Psoas muscle (tissue), 8 donors: ENCODE results near the gene NEURL2. TPM values are rescaled to one million over a fixed set of nuclear protein-coding genes. Genes with fewer than 3 reads are reported as not detected.

Experiments used
- ATAC-seq, 4 donors: fragments of 200-7000 bp; cut with Tn5 transposase; one replicate each; pipeline ENCODE4 v1.9.1; 2020; ENCODE audit warnings: moderate library complexity in 3 of 4, mild to moderate bottlenecking in 2 of 4
- DNase-seq, 2 donors: peaks; one replicate each; pipeline ENCODE4 v3.0.0-alpha.2; 2020
- H3K27ac ChIP-seq: fragments of 200-600 bp; one replicate; pipeline ENCODE4 v1.8.0; 2022
- H3K27me3 ChIP-seq, 3 donors: fragments of 200-600 bp in 1 of 3; one replicate each; pipeline versions ENCODE4 v1.6.1 to v1.8.0; 2013 to 2022; ENCODE audit warnings: low read length in 2 of 3, mild to moderate bottlenecking in 2 of 3, moderate library complexity in 1 of 3; ENCODE audit not compliant: insufficient read depth in 3 of 3
- H3K36me3 ChIP-seq, 2 donors: fragments of 200-600 bp in 1 of 2; one replicate each; pipeline versions ENCODE4 v1.6.1 to v1.8.0; 2013 to 2022; ENCODE audit warnings: low read depth in 1 of 2, mild to moderate bottlenecking in 1 of 2, moderate library complexity in 1 of 2; ENCODE audit not compliant: insufficient read depth in 1 of 2
- H3K4me1 ChIP-seq: fragments of 200-600 bp; one replicate; pipeline ENCODE4 v1.8.0; 2022
- H3K4me3 ChIP-seq: fragments of 200-600 bp; one replicate; pipeline ENCODE4 v1.8.0; 2022; ENCODE audit warnings: mild to moderate bottlenecking
- H3K9me3 ChIP-seq: fragments of 200-600 bp; one replicate; pipeline ENCODE4 v1.8.0; 2022
- CTCF ChIP-seq: fragments of 200-600 bp; IDR thresholded peaks from one replicate; pipeline ENCODE4 v1.8.0; 2022; ENCODE audit warnings: antibody characterized with exemption
- WGBS, 3 donors: extraction: QIAGEN DNeasy Blood & Tissue Kit; methylation state at CpG; one replicate each; pipeline versions ENCODE4 v1.1.6 to v1.1.7; 2013; 5-methylcytosine and 5-hydroxymethylcytosine counted together
- intact Hi-C, 2 donors: fragments of 100-400 bp; cut with DNase I; formaldehyde crosslinking; loops; one replicate each; pipeline versions ENCODE4 v1.11.0 to v1.14.2; 2022
- long read RNA-seq, 2 donors: library from polyadenylated mRNA; unstranded; transcript quantifications; one replicate each; pipeline ENCODE4 v2.0.0, GENCODE V29; 2021
- polyA plus RNA-seq, 3 donors: library from polyadenylated mRNA; stranded (reverse); fragments of 200-250 nt; gene quantifications; one replicate each; pipeline ENCODE4 v1.2.3, GENCODE V29; 2013
- total RNA-seq, 4 donors: library from RNA; stranded (reverse); fragmentation: NEBNext Ultra II Directional in 2 of 4; extraction: Animal tissue kit (Norgen Biotek cat#: 25700) in 2 of 4; gene quantifications; one replicate each; pipeline versions ENCODE4 v1.2.1 to v1.2.4, GENCODE V29; 2021 to 2023
- donor health status: healthy with polysubstance abuse.
- donor health status: DM: no; HTN: no; CAD: no; lungs with moderate emphysema.
- donor health status: Bipolar disorder and iron deficiency.
- donor health status: healthy.
- donor health status: DM: yes; HTN: yes; CAD: no.
- donor health status: DM: no; HTN: no; CAD: no.
- donor health status: DM: no; HTN: no; CAD: no.
- donor health status: DM: yes; HTN: yes; CAD: no.

Gene NEURL2
- total RNA-seq, result 10 to 100 TPM in 1 of 4 donors, 1 to 10 TPM in 3; 5.3 to 11.8 (median 8.2) TPM
- 1 to 10 TPM; 4.3 to 8.0 (median 7.2) TPM for polyA plus RNA-seq
- long read RNA-seq, donor 1, transcript NEURL2-201 (2 exons, 1,278 nt), result major isoform, 6 of 6 reads
- long read RNA-seq, donor 1, partial matches to known transcripts, result 0 of 6 reads
- long read RNA-seq, donor 1, other reads (novel, unspliced or antisense), result 0 of 6 reads
- long read RNA-seq, donor 2, transcript NEURL2-201 (2 exons, 1,278 nt), result major isoform, 12 of 16 reads
- long read RNA-seq, donor 2, partial matches to known transcripts, result 0 of 16 reads
- long read RNA-seq, donor 2, other reads (novel, unspliced or antisense), result 4 of 16 reads

GRCh38 chr20:45890985-45891983 is at the start of gene NEURL2, which contains the start of gene CTSA:
Gene NEURL2 (minus strand): TSS chr20:45891208. CDS start chr20:45890991, 217 bp downstream.
Gene CTSA (plus strand): TSS chr20:45891335. CDS start chr20:45891569, 234 bp downstream.
- ATAC-seq (peak; percentile 88 to 94 (median 90)), DNase-seq (peak; percentile 94 to 97)
- 1 to 2% (median 2%) methylated on average over 48 to 78 of the region's 78 CpGs for WGBS, 3 donors
- Histone ChIP-seq H3K9me3 (no peaks in the 10 kb centered on the region), H3K27ac (peak within 1 kb of the TSS; percentile 92), H3K36me3 (peaks cover 2 to 67% of the 10 kb centered on the region in 2 donors), H3K27me3 (no peaks in the 10 kb centered on the region), H3K4me3 (peak within 1 kb of the TSS; percentile 91), H3K4me1 (peaks cover 24% of the 10 kb centered on the region)
- intact Hi-C loops, result loop anchor here (5.0 kb wide), 4 partner anchors 41 to 94 kb away; partner anchors contain the start of gene PCIF1 (in 2 of the 2)
- TF ChIP-seq CTCF, result no peak

GRCh38 chr20:45940469-45940868 is 49.5 kb upstream of the NEURL2 start:
- H3K4me1 ChIP-seq, result peaks cover 31% of the 10 kb centered on the region
- TF ChIP-seq CTCF, result no peak
- no peaks in the 10 kb centered on the region for H3K27me3 ChIP-seq
- H3K4me3 ChIP-seq, result no peak overlapping the region
- DNase-seq, result no peak
- no peak overlapping the region for H3K27ac ChIP-seq
- ATAC-seq, result no peak
- H3K36me3 ChIP-seq, result peaks cover 17 to 83% of the 10 kb centered on the region in 2 donors
- no peaks in the 10 kb centered on the region for H3K9me3 ChIP-seq
- 89 to 95% (median 90%) methylated on average over 13 of the region's 13 CpGs for WGBS, 3 donors
- intact Hi-C loops, result no loop called here

GRCh38 chr20:45940053-45940452 is 49.0 kb upstream of the NEURL2 start:
- Histone ChIP-seq H3K27me3 (no peaks in the 10 kb centered on the region), H3K4me3 (no peak overlapping the region), H3K9me3 (no peaks in the 10 kb centered on the region), H3K27ac (no peak overlapping the region), H3K36me3 (peaks cover 14 to 79% of the 10 kb centered on the region in 2 donors), H3K4me1 (peaks cover 27% of the 10 kb centered on the region)
- DNase-seq (no peak), ATAC-seq (no peak)
- 88 to 98% (median 90%) methylated on average over 3 of the region's 3 CpGs for WGBS, 3 donors
- intact Hi-C loops, result no loop called here
- no peak for TF ChIP-seq CTCF

- Histone ChIP-seq H3K9me3 (no peaks in the 10 kb centered on the region), H3K27me3 (no peaks in the 10 kb centered on the region), H3K4me1 (peaks cover 15% of the 10 kb centered on the region), H3K4me3 (no peak overlapping the region), H3K27ac (no peak overlapping the region), H3K36me3 (peaks cover 8 to 67% of the 10 kb centered on the region in 2 donors)
- no peak for TF ChIP-seq CTCF
- DNase-seq (no peak), ATAC-seq (no peak)
- 87 to 90% (median 90%) methylated on average over 12 to 13 of the region's 13 CpGs for WGBS, 3 donors
- intact Hi-C loops, result loop anchor here in 1 of 2 donors (10.0 kb wide), 1 partner anchor 1376 kb away; no protein-coding TSS in a partner anchor
These were observed 47.9 kb upstream of the NEURL2 start for GRCh38 chr20:45938727-45939438.
